ENCODE measurements around the gene TLR6. TPM values are rescaled to one million over a fixed set of nuclear protein-coding genes. Genes with fewer than 3 reads are reported as not detected.
A peak's percentile ranks its signal among the peaks of the same experiment; 100 is the strongest.

The TLR6 gene
- total and polyA plus RNA-seq, 10 of the 15 experiments (the other 5 are each of a cell fraction or from before 2014, with no cell fraction given): 1.1 to 49.4 (median 12.5) TPM

- in situ Hi-C loops (cut with MboI): loop anchor here (25.0 kb wide), 1 partner anchor 1386 kb away; the partner anchor contains the start of gene RHOH
- Histone ChIP-seq H4K20me1 (ENCODE audit: control insufficient read depth, insufficient read depth) (no peaks in the 10 kb centered on the region), H3K9ac (ENCODE audit: control insufficient read depth, insufficient read depth, low read length) (no peak overlapping the region), H3K9me3 (replicated peaks; ENCODE audit: control insufficient read depth, insufficient read depth, low read length) (peaks cover 58% of the 10 kb centered on the region), H3K36me3 (ENCODE audit: control insufficient read depth in 2 of 2, insufficient read depth in 2 of 2, low read length in 1 of 2) (peaks cover 4 to 26% of the 10 kb centered on the region in 2 experiments; a peak in 3 of 4 replicates), H2AFZ (ENCODE audit: control insufficient read depth, low read depth, low read length) (no peak overlapping the region), H3K4me1 (ENCODE audit: control insufficient read depth, insufficient read depth, low read length) (peaks cover 18% of the 10 kb centered on the region), H3K4me2 (ENCODE audit: control insufficient read depth, insufficient read depth) (no peak overlapping the region), H3K27me3 (replicated peaks in 1 of 2; ENCODE audit: control insufficient read depth in 2 of 2, insufficient read depth in 2 of 2, low read length in 1 of 2) (no peaks in the 10 kb centered on the region), H3K79me2 (ENCODE audit: control insufficient read depth, insufficient read depth, low read length) (peaks cover 29% of the 10 kb centered on the region), H3K4me3 (no peak overlapping the region), H3K27ac (ENCODE audit: control insufficient read depth, insufficient read depth) (0 out of 2 replicates have a peak overlapping the region, but pooled peaks have one; percentile 15)
- DNase-seq (ENCODE audit: low read depth, low spot score) (no peak), FAIRE-seq (no peak), ATAC-seq (no peak)
- 99% methylated on average over 3 of the region's 3 CpGs for WGBS (ENCODE audit: insufficient coverage, insufficient replicate concordance, low lambda C conversion rate, missing lambda C conversion rate)
- ChIA-PET SMC1A (ENCODE audit: uncharacterized antibody, unreplicated experiment) (interaction anchor here (1.2 to 13.9 kb wide), 5 partner anchors 9 to 59 kb away, joined by 3 to 278 read pairs (median 107); partner anchors contain the start of gene TLR10), CTCF (interaction anchor here (7.0 kb wide), 1 partner anchor 18 kb away, joined by 175 read pairs; the partner anchor contains the start of gene TLR10), POLR2A (interaction anchor here (0.5 to 6.8 kb wide), 5 partner anchors 11 to 39 kb away, joined by 3 to 110 read pairs (median 100); partner anchors contain the start of gene TLR10), RAD21 (ENCODE audit: unreplicated experiment) (interaction anchor here (0.5 to 6.7 kb wide), 3 partner anchors 20 to 62 kb away, joined by 3 to 199 read pairs (median 10); partner anchors contain the start of gene TLR10)
- BruUV-seq (replicated peaks): no TSS peak
- intact Hi-C loops (cut with micrococcal nuclease; ENCODE audit: unreplicated experiment): no loop called here
- no peak for TF ChIP-seq EGR1 (IDR thresholded peaks at IDR 0.05; ENCODE audit: borderline replicate concordance in 1 of 2, low read depth in 2 of 2, low read length in 2 of 2)
- no peak for TF ChIP-seq ZNF207 (IDR thresholded peaks at IDR 0.05; ENCODE audit: borderline replicate concordance)
- no peak for TF ChIP-seq EZH2 (IDR thresholded peaks at IDR 0.05; ENCODE audit: borderline replicate concordance, control insufficient read depth, low read depth, low read length)
- TF ChIP-seq JUNB (IDR thresholded peaks at IDR 0.05): peak; percentile 48
- TF ChIP-seq RFX5 (IDR thresholded peaks at IDR 0.05; ENCODE audit: low read depth, low read length): no peak
Measured at GRCh38 chr4:38800961-38801450, 55.6 kb downstream of the TLR6 start.

- Histone ChIP-seq H3K36me3 (ENCODE audit: control insufficient read depth in 2 of 2, insufficient read depth in 2 of 2, low read length in 1 of 2) (peaks cover 4 to 31% of the 10 kb centered on the region in 2 experiments; a peak in 3 of 4 replicates), H3K9me3 (replicated peaks; ENCODE audit: control insufficient read depth, insufficient read depth, low read length) (peaks cover 65% of the 10 kb centered on the region), H3K4me3 (no peak overlapping the region), H3K9ac (ENCODE audit: control insufficient read depth, insufficient read depth, low read length) (no peak overlapping the region), H3K79me2 (ENCODE audit: control insufficient read depth, insufficient read depth, low read length) (peaks cover 29% of the 10 kb centered on the region), H3K27me3 (replicated peaks in 1 of 2; ENCODE audit: control insufficient read depth in 2 of 2, insufficient read depth in 2 of 2, low read length in 1 of 2) (no peaks in the 10 kb centered on the region), H2AFZ (ENCODE audit: control insufficient read depth, low read depth, low read length) (no peak overlapping the region), H3K4me1 (ENCODE audit: control insufficient read depth, insufficient read depth, low read length) (peaks cover 15% of the 10 kb centered on the region), H3K27ac (ENCODE audit: control insufficient read depth, insufficient read depth) (no peak overlapping the region), H4K20me1 (ENCODE audit: control insufficient read depth, insufficient read depth) (no peaks in the 10 kb centered on the region), H3K4me2 (ENCODE audit: control insufficient read depth, insufficient read depth) (no peak overlapping the region)
- FAIRE-seq: no peak
- no peak for DNase-seq (ENCODE audit: low read depth, low spot score)
- ChIA-PET CTCF (interaction anchor here (7.0 kb wide), 1 partner anchor 17 kb away, joined by 175 read pairs; the partner anchor contains the start of gene TLR10), SMC1A (ENCODE audit: uncharacterized antibody, unreplicated experiment) (interaction anchor here (1.2 to 13.9 kb wide), 5 partner anchors 8 to 60 kb away, joined by 3 to 278 read pairs (median 107); partner anchors contain the start of gene TLR10), RAD21 (ENCODE audit: unreplicated experiment) (interaction anchor here (0.5 to 6.7 kb wide), 3 partner anchors 19 to 63 kb away, joined by 3 to 199 read pairs (median 10); partner anchors contain the start of gene TLR10), POLR2A (interaction anchor here (1.7 to 6.8 kb wide), 4 partner anchors 10 to 38 kb away, joined by 9 to 110 read pairs (median 104); partner anchors contain the start of gene TLR10)
- in situ Hi-C loops (cut with MboI): loop anchor here (25.0 kb wide), 1 partner anchor 1387 kb away; the partner anchor contains the start of gene RHOH
- intact Hi-C loops (cut with micrococcal nuclease; ENCODE audit: unreplicated experiment): no loop called here
- no peak for ATAC-seq
- 98% methylated on average over 2 of the region's 2 CpGs for WGBS (ENCODE audit: insufficient coverage, insufficient replicate concordance, low lambda C conversion rate, missing lambda C conversion rate)
- BruUV-seq (replicated peaks): no TSS peak
- TF ChIP-seq RELA (IDR thresholded peaks at IDR 0.05; ENCODE audit: borderline replicate concordance, partially characterized antibody): no peak
- no peak for TF ChIP-seq MXI1 (IDR thresholded peaks at IDR 0.05; ENCODE audit: low read depth, low read length)
- TF ChIP-seq POLR2AphosphoS5 (IDR thresholded peaks at IDR 0.05; ENCODE audit: low read length): peak; percentile 49; the same call in 1 of the 2 replicates
- TF ChIP-seq CUX1 (IDR thresholded peaks at IDR 0.05; ENCODE audit: insufficient replicate concordance, low read depth, low read length): no peak
- TF ChIP-seq BCL11A (IDR thresholded peaks at IDR 0.05; ENCODE audit: low read depth, low read length): no peak
Measured at GRCh38 chr4:38800366-38800765, 56.3 kb downstream of the TLR6 start.
